K562 (cell line): Measurements from ENCODE around the gene KRTAP23-1. TPM values are rescaled to one million over a fixed set of nuclear protein-coding genes. Genes with fewer than 3 reads are reported as not detected.

Experiments
- ATAC-seq: fragments of 200-7000 bp; cut with Tn5 transposase; 3 replicates; pipeline ENCODE4 v1.9.1; 2020; ENCODE audit warnings: moderate library complexity
- BruUV-seq: library from RNA; stranded (reverse); fragments of 400-500 nt; replicated peaks from 2 replicates; lab custom pipeline; 2021; lab: Mats Ljungman, UMichigan
- CTCF ChIA-PET: fragments of 300-600 bp; formaldehyde crosslinking; extraction: SDS; loops from one replicate; lab custom pipeline; 2021; ENCODE audit warnings: low intra/inter-chr PET ratio; lab: Yijun Ruan, JAX
- POLR2A ChIA-PET: fragments of 300-600, 350-650 bp; sonication (Branson Sonifier 250); formaldehyde crosslinking; extraction: SDS; loops from one replicate; lab custom pipeline; 2021; ENCODE audit warnings: antibody characterized with exemption, inconsistent platforms; lab: Yijun Ruan, JAX
- DNase-seq, 4 experiments: peaks; one replicate each; pipeline versions ENCODE4 v3.0.0 to v3.0.0-alpha.2; 2011 to 2018; ENCODE audit warnings: low spot score in 3 of 4, mixed read lengths in 3 of 4; ENCODE audit errors: extremely low read depth in 1 of 4
- FAIRE-seq: peaks from 2 replicates; lab custom pipeline; 2011; peaks lifted over from hg19 to GRCh38; lab: Jason Lieb, UNC
- H2AFZ ChIP-seq: 2 replicates; pipeline ENCODE4 v1.6.0; 2011; ENCODE audit warnings: low read depth, low read length, control low read depth, inconsistent platforms
- H3K27ac ChIP-seq: fragments of 200-600 bp; 3 replicates; pipeline ENCODE4 v1.8.0; 2011; ENCODE audit warnings: low read depth, mild to moderate bottlenecking, control low read depth, inconsistent platforms, low read length, moderate library complexity, mixed read lengths; ENCODE audit errors: extremely low read depth
- H3K27me3 ChIP-seq, 2 experiments: fragments of 300-600 bp in 1 of 2; 2 replicates in 1 of 2; 3 replicates in 1 of 2; pipeline versions ENCODE4 v1.6.0 to v1.8.0; 2011; ENCODE audit warnings: inconsistent platforms in 2 of 2, low read length in 2 of 2, mild to moderate bottlenecking in 1 of 2, mixed read lengths in 1 of 2, moderate library complexity in 1 of 2; ENCODE audit not compliant: control insufficient read depth in 2 of 2, insufficient read depth in 2 of 2
- H3K36me3 ChIP-seq: fragments of 300-600 bp; 3 replicates; pipeline ENCODE4 v1.8.0; 2011; ENCODE audit warnings: mild to moderate bottlenecking, low read length, inconsistent platforms; ENCODE audit not compliant: control insufficient read depth, insufficient read depth
- H3K4me1 ChIP-seq, 2 experiments: fragments of 200-600 bp in 1 of 2; replicated peaks in 1 of 2; 2 replicates in 1 of 2; 3 replicates in 1 of 2; pipeline versions ENCODE4 v1.5.1 to v1.8.0; 2011; ENCODE audit warnings: inconsistent platforms in 2 of 2, low read length in 2 of 2, mild to moderate bottlenecking in 1 of 2, mixed read lengths in 1 of 2, moderate library complexity in 1 of 2; ENCODE audit not compliant: control insufficient read depth in 2 of 2, insufficient read depth in 2 of 2
- H3K4me2 ChIP-seq: 2 replicates; pipeline ENCODE4 v1.6.1; 2011; ENCODE audit warnings: low read length, control low read depth, inconsistent platforms, mixed read lengths; ENCODE audit not compliant: insufficient read depth
- H3K4me3 ChIP-seq: fragments of 200-600 bp; sonication (generic), shearing (Covaris generic); 2 replicates; pipeline ENCODE4 v1.5.1; 2016; ENCODE audit warnings: control low read depth, inconsistent platforms
- H3K79me2 ChIP-seq: fragments of 200-600 bp; 3 replicates; pipeline ENCODE4 v1.8.0; 2011; ENCODE audit warnings: low read length, inconsistent platforms; ENCODE audit not compliant: control insufficient read depth, insufficient read depth
- H3K9ac ChIP-seq, 2 experiments: 2 replicates each; pipeline versions ENCODE4 v1.6.0 to v1.6.1; 2011; ENCODE audit warnings: low read depth in 2 of 2, low read length in 2 of 2, control low read depth in 1 of 2, inconsistent platforms in 1 of 2, mild to moderate bottlenecking in 1 of 2, mixed read lengths in 1 of 2; ENCODE audit not compliant: insufficient read depth in 1 of 2
- H3K9me1 ChIP-seq: one replicate; pipeline ENCODE4 v1.6.0; 2011; ENCODE audit warnings: inconsistent platforms, mild to moderate bottlenecking, low read length, moderate library complexity; ENCODE audit not compliant: control insufficient read depth, insufficient read depth
- H3K9me3 ChIP-seq: replicated peaks from 2 replicates; pipeline ENCODE4 v1.5.1; 2011; ENCODE audit warnings: low read depth, low read length, inconsistent platforms; ENCODE audit not compliant: control insufficient read depth, insufficient read depth
- H4K20me1 ChIP-seq: replicated peaks from 2 replicates; pipeline ENCODE4 v1.6.1; 2011; ENCODE audit warnings: low read length, inconsistent platforms, mixed read lengths; ENCODE audit not compliant: control insufficient read depth, insufficient read depth
- EP300 ChIP-seq: IDR thresholded peaks from 2 replicates; pipeline ENCODE4 v1.6.1; 2012; ENCODE audit warnings: low read length, improper control_type of control experiment
- HOXB6 ChIP-seq: fragments of 250-450 bp; sonication (Bioruptor Pico); IDR thresholded peaks from 2 replicates; pipeline ENCODE4 v1.5.1; 2022; ENCODE audit warnings: mild to moderate bottlenecking, borderline replicate concordance
- MYC ChIP-seq, 2 experiments: fragments of 250-450 bp in 1 of 2; sonication (Bioruptor Pico) in 1 of 2; IDR thresholded peaks; 2 replicates each; pipeline versions ENCODE4 v1.5.1 to v1.6.1; 2012 to 2021; ENCODE audit warnings: low read depth in 2 of 2, borderline replicate concordance in 1 of 2, improper control_type of control experiment in 1 of 2, low read length in 1 of 2, mild to moderate bottlenecking in 1 of 2, moderate library complexity in 1 of 2
- POLR2AphosphoS5 ChIP-seq: IDR thresholded peaks from 2 replicates; pipeline ENCODE4 v1.6.1; 2011; ENCODE audit warnings: mild to moderate bottlenecking, low read depth, low read length, moderate library complexity; ENCODE audit not compliant: control insufficient read depth, insufficient read depth
- SMAD1 ChIP-seq: fragments of 150-350 bp; IDR thresholded peaks from 2 replicates; pipeline ENCODE4 v1.6.1; 2014; ENCODE audit warnings: low read length, low read depth; ENCODE audit not compliant: partially characterized antibody
- TCF3 ChIP-seq: sonication (generic); formaldehyde crosslinking; IDR thresholded peaks from 2 replicates; pipeline ENCODE4 v1.4.0; 2020; ENCODE audit warnings: mild to moderate bottlenecking, missing genetic modification reagents
- ZNF253 ChIP-seq: fragments of 250-450 bp; sonication (Bioruptor Pico); conservative IDR thresholded peaks from 2 replicates; pipeline ENCODE4 v1.6.1; 2021; ENCODE audit warnings: mild to moderate bottlenecking
- ZNF695 ChIP-seq: fragments of 450-650 bp; formaldehyde crosslinking; IDR thresholded peaks from 2 replicates; pipeline ENCODE4 v1.4.0; 2020; ENCODE audit warnings: mild to moderate bottlenecking, moderate library complexity
- ZNF766 ChIP-seq: fragments of 200-800 bp; sonication (Bioruptor generic); conservative IDR thresholded peaks from 2 replicates; pipeline ENCODE4 v1.6.1; 2016; ENCODE audit warnings: missing genetic modification characterization, missing compliant biosample characterization
- ZNF780A ChIP-seq: fragments of 250-450 bp; sonication (Bioruptor Pico); IDR thresholded peaks from 2 replicates; pipeline ENCODE4 v1.5.0; 2021; ENCODE audit warnings: mild to moderate bottlenecking
- WGBS: fragments of 100-300 bp; shearing (Covaris generic); methylation state at CpG from one replicate; pipeline ENCODE4 v1.1.6; 2016; ENCODE audit warnings: low coverage, mixed read lengths; ENCODE audit not compliant: insufficient coverage; ENCODE audit errors: missing lambda C conversion rate; 5-methylcytosine and 5-hydroxymethylcytosine counted together
- in situ Hi-C: fragments of 300-500 bp; cut with MboI; formaldehyde crosslinking; loops from 4 replicates; pipeline ENCODE4 v1.15.0; 2018; ENCODE audit warnings: inconsistent platforms, mixed read lengths
- intact Hi-C: fragments of 100-400 bp; cut with micrococcal nuclease; formaldehyde crosslinking; loops from 2 replicates; pipeline ENCODE4 v1.14.2; 2022
- polyA plus RNA-seq, 8 experiments: library from polyadenylated mRNA; depleted of rRNA in 4 of 8; stranded (reverse) in 5 of 8; unstranded in 3 of 8; fragments of >200 nt; fragmentation: Nextera tagmentation in 2 of 8; fragmentation: Illumina TruSeq in 1 of 8; extraction: Ambion mirVana in 2 of 8; extraction: Trizol in 1 of 8; gene quantifications; 2 replicates each; pipeline versions ENCODE4 v1.2.1 to v1.2.3, GENCODE V29; 2011 to 2014; ENCODE audit warnings: inconsistent platforms in 1 of 8, missing spikeins in 1 of 8
- total RNA-seq, 7 experiments: library from RNA; depleted of rRNA in 6 of 7; stranded (reverse); fragments of >200 nt in 6 of 7; fragmentation: Illumina TruSeq in 2 of 7; extraction: Trizol in 2 of 7; gene quantifications; 2 replicates each; pipeline versions ENCODE4 v1.2.1 to v1.2.3, GENCODE V29; 2011 to 2021; ENCODE audit warnings: low replicate concordance in 1 of 7
- TF ChIP-seq, protein P1 (sequence below): sonication (generic); formaldehyde crosslinking; IDR thresholded peaks from 2 replicates; pipeline ENCODE4 v1.8.0; 2023; ENCODE audit warnings: missing genetic modification reagents, mild to moderate bottlenecking, borderline replicate concordance
- TF ChIP-seq, protein P2 (sequence below): fragments of 450-650 bp; formaldehyde crosslinking; IDR thresholded peaks from 2 replicates; pipeline ENCODE4 v1.4.0; 2020; ENCODE audit warnings: mild to moderate bottlenecking, moderate library complexity

The KRTAP23-1 gene
- total and polyA plus RNA-seq, 9 of the 15 experiments (the other 6 are each of a cell fraction or from before 2014, with no cell fraction given), result not detected

DNA sequence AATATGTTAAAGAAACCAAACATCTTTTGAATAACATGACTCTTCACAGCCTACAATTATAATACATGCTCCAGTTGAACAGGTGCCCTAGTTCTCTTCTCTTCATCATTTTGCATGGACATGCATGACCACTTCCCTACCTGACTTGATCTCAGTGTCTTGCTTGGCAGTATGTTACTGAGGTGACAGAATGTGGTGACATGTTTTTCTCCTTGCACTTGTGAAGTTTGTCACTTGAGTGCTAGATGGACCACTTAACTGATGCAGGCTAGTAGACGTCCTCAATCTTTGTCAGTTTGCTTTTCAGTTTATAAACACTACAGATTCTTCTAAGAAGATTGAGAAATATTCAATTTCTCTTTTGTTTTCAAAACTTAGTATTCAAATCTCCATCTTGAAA lies 33.8 kb upstream of the KRTAP23-1 start (continued):
- no peak for TF ChIP-seq ZNF780A

DNA sequence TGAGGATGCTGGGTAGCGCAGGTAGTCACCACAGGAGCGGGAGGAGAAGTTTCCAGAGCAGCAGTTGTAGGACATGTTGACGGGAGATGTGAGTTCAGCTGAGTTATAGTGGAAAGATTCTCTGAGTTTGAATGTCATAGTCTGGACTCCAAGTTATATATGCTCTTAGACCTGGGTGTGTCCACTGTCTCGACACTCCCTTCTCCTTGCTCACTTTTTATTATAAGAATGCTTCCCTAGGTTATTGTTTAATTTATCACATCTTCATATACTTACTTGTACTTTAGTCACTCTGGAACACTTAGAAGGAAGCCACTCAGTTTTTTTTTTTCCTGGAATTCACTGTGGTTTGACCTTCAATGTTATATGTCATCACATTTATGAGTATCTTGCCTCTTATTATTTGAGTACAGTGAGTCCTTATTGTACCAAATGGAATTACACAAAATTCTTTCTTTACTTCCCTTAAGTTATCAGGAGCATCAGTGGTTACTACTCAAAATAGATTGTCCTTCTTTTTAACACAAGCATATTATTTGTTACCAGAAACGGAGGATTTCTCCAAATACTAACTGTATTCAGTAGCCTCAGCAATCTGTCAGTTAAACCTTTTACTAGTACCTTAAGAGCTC lies 23.8 kb upstream of the KRTAP23-1 start, which contains the start of gene KRTAP13-2:
Gene KRTAP13-2 (minus strand): TSS at position 133 of the 632 bp plus-strand sequence. CDS start 58 bp downstream, at position 75.
- DNase-seq, result no peak
- Histone ChIP-seq H3K9me3 (no peaks in the 10 kb centered on the region), H3K4me3 (no peak within 1 kb of the TSS), H3K27me3 (no peaks in the 10 kb centered on the region), H4K20me1 (no peaks in the 10 kb centered on the region), H3K9ac (no peak within 1 kb of the TSS), H3K36me3 (no peaks in the 10 kb centered on the region), H3K27ac (no peak within 1 kb of the TSS), H3K79me2 (no peaks in the 10 kb centered on the region), H3K4me1 (no peaks in the 10 kb centered on the region), H3K4me2 (no peak within 1 kb of the TSS), H2AFZ (no peak within 1 kb of the TSS), H3K9me1 (no peaks in the 10 kb centered on the region)
- no TSS peak for BruUV-seq
- intact Hi-C loops, result no loop called here
- FAIRE-seq, result no peak
- POLR2A ChIA-PET, result no interaction called here
- in situ Hi-C loops, result no loop called here
- ATAC-seq, result no peak
- 1% methylated on average over 5 of the region's 5 CpGs for WGBS
- CTCF ChIA-PET, result no interaction called here
- TF ChIP-seq TCF3 (CRISPR knock-in tag) (no peak), HOXB6 (CRISPR knock-in tag) (no peak), POLR2AphosphoS5 (no peak), ZNF766 (CRISPR knock-in tag) (no peak), EP300 (no peak), ZNF253 (CRISPR knock-in tag) (no peak), MYC (IDR thresholded peaks at IDR 0.05; ENCODE audit: low read depth, low read length) (no peak), MYC (CRISPR knock-in tag; IDR thresholded peaks at IDR 0.05; ENCODE audit: borderline replicate concordance, low read depth) (no peak), SMAD1 (no peak), ZNF695 (CRISPR knock-in tag) (no peak)
- TF ChIP-seq, protein P1, sequence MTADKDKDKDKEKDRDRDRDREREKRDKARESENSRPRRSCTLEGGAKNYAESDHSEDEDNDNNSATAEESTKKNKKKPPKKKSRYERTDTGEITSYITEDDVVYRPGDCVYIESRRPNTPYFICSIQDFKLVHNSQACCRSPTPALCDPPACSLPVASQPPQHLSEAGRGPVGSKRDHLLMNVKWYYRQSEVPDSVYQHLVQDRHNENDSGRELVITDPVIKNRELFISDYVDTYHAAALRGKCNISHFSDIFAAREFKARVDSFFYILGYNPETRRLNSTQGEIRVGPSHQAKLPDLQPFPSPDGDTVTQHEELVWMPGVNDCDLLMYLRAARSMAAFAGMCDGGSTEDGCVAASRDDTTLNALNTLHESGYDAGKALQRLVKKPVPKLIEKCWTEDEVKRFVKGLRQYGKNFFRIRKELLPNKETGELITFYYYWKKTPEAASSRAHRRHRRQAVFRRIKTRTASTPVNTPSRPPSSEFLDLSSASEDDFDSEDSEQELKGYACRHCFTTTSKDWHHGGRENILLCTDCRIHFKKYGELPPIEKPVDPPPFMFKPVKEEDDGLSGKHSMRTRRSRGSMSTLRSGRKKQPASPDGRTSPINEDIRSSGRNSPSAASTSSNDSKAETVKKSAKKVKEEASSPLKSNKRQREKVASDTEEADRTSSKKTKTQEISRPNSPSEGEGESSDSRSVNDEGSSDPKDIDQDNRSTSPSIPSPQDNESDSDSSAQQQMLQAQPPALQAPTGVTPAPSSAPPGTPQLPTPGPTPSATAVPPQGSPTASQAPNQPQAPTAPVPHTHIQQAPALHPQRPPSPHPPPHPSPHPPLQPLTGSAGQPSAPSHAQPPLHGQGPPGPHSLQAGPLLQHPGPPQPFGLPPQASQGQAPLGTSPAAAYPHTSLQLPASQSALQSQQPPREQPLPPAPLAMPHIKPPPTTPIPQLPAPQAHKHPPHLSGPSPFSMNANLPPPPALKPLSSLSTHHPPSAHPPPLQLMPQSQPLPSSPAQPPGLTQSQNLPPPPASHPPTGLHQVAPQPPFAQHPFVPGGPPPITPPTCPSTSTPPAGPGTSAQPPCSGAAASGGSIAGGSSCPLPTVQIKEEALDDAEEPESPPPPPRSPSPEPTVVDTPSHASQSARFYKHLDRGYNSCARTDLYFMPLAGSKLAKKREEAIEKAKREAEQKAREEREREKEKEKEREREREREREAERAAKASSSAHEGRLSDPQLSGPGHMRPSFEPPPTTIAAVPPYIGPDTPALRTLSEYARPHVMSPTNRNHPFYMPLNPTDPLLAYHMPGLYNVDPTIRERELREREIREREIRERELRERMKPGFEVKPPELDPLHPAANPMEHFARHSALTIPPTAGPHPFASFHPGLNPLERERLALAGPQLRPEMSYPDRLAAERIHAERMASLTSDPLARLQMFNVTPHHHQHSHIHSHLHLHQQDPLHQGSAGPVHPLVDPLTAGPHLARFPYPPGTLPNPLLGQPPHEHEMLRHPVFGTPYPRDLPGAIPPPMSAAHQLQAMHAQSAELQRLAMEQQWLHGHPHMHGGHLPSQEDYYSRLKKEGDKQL, result no peak
- TF ChIP-seq, protein P2, sequence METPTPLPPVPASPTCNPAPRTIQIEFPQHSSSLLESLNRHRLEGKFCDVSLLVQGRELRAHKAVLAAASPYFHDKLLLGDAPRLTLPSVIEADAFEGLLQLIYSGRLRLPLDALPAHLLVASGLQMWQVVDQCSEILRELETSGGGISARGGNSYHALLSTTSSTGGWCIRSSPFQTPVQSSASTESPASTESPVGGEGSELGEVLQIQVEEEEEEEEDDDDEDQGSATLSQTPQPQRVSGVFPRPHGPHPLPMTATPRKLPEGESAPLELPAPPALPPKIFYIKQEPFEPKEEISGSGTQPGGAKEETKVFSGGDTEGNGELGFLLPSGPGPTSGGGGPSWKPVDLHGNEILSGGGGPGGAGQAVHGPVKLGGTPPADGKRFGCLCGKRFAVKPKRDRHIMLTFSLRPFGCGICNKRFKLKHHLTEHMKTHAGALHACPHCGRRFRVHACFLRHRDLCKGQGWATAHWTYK (CRISPR knock-in tag), result no peak
